ENCODE measurements around the gene CNTN4.

Gene CNTN4

DNA sequence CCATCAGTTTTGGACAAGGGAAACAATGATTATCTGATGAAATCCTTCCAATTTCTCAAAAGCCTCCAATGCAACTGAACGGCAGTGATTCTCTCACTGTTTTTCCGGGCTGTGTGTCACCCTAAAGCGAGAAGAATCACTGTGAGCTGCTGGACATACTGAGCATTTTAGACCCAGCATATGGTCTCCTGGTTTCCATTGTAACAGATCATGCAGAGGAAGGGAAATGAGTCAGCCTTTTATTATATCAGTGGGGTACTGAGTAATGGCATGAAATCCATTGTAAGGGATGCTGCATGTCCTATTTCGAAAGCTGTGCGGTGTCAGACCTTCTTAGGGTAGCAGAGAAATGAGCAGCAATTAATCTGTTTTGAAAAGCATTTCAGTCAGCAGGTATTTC lies 724.4 kb downstream of the CNTN4 start:
- no peak for DNase-seq

- no peak for DNase-seq
Measured at GRCh38 chr3:2823437-2824211, 725.0 kb downstream of the CNTN4 start.

GRCh38 chr3:2826036-2826435 lies 727.4 kb downstream of the CNTN4 start:
- DNase-seq = no peak

GRCh38 chr3:2826453-2826852 lies 727.8 kb downstream of the CNTN4 start:
- DNase-seq = no peak

DNA sequence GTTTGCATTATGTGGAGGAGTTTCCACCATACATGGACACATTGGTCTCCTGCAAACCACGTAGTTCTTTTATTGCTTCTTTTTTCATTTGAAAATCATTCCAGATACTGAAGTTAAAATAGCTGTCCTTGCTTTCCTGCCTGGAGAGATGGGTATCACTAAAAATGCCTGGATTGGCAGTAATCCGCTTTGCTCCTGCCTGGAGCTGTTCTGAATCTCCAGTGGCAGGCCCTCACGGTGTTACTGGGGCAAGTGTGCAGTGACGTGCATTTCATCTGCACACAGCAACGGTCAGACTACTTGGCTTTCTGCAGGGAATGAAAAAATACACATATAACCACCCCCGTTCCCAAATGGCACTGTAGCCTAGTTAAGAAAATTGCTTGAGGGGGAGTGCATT lies 738.6 kb downstream of the CNTN4 start:
- no peak for DNase-seq

- DNase-seq = no peak
Measured at GRCh38 chr3:2837910-2838309, 739.2 kb downstream of the CNTN4 start.

GRCh38 chr3:2838546-2839157 lies 740.0 kb downstream of the CNTN4 start:
- no peak for DNase-seq

- DNase-seq = no peak
Measured at GRCh38 chr3:2839876-2840275, 741.2 kb downstream of the CNTN4 start.

DNA sequence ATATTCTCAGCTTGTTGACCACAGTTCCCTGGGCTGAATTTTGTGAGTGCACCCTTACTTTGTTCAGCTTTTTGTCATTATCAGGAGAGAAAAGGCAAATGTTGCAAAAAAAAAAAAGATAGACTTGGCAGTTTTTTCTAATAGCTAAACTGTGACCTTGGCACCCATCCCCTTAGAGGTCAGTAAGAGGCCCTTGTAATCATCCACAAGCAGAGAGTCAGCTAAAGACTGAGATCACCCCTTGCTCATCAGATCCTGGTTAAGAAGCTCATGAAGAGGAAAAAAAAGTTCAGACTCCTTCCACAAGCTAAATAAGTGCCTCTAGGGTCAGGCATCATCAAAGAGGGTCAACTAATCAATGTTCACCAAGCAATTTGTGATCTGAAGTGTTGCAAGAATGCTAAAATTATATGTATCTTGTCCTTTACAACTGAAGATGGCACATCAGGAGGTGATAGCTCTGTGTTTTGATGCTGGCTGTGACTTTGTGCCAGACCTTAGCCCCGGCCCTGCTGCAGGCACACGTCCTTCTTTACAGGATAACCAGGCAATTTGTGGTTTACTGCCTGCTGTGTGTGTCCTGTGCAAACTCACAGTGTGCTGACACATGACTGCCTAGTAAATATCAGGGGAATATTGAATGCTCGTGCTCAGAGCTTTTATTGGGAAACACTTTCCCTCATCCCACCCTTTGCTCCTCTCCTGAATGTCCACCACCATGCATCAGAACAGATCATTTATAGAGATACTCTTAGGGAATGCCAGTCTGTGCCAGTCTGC lies 748.6 kb downstream of the CNTN4 start:
- DNase-seq = no peak

DNA sequence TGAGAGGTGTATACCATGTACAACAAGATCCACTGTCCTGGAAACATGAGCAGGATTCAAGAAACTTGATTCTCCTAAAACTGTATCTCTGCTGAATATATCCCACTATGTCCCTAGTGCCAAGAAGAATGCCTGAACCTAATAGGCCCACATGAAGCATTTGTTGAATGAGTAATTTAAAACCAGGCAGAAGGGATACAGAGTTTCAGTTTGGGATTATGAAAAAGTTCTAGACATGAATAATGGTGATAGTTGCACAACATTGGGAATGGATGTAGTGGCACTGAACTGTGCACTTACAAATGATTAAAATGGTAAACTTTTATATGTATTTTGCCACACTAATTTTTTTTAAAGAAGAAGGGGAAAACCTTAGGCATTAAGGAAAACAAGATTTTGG lies 750.4 kb downstream of the CNTN4 start:
- no peak for DNase-seq

DNA sequence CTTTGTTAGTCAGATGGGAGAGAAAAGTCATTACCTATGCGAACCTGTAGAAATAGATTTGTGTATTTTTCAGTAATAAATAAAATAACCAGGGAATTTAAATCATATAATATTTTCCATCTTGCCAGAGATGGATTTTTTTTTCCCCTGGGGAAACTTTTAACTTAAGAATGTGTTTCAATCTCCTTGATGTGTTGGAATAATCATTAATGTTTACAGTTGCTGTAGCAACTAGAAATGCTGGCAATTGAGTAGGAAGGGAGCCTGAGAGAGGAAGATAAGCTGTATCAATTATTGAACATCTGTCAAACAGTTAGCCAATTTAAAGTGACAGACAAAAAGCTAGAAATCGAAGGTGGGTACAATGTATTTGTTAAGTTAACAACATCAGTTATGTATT lies 752.0 kb downstream of the CNTN4 start:
- DNase-seq = no peak

GRCh38 chr3:2851361-2851760 lies 752.7 kb downstream of the CNTN4 start:
- no peak for DNase-seq

GRCh38 chr3:2851835-2852234 lies 753.2 kb downstream of the CNTN4 start:
- no peak for DNase-seq

DNA sequence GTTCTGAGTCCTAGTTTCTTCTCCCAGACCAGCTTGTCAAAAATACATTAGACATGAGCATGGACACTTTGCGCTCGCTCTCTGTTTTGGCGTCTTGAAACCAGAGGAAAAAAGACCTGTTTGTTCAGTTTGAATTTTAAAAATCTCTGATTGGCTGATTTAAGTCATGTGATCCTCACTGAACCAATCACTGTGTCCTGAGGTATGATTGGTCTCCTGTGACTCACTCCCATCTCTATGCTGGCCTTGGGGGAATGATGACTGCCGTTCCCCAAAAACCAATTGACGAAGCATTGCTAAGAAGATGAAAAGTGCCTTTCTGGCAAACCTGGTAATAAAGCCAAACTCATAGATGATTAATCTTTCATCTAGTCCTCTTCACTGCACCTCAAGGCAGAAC lies 755.0 kb downstream of the CNTN4 start:
- no peak for DNase-seq

- DNase-seq = no peak
Measured at GRCh38 chr3:2856138-2857133, 757.8 kb downstream of the CNTN4 start.

GRCh38 chr3:2860626-2861025 lies 762.0 kb downstream of the CNTN4 start:
- no peak for DNase-seq

DNA sequence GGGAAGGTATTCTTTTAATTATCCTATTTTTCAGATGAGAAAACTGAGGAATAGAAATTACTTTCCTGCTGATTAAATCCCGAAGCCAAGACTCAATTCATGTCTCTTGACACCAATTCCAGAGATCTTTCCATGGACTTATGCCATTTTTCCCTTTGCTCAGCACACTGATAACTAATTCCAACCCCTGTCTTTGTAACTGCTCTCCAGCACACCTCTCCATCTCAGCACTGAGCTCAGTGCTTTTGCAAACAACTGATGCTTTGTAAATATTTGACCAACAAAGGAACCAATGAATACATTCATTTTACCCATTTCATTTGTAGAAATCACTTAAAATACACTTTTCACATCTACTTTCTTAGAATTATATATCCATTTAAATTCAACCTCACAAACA lies 762.5 kb downstream of the CNTN4 start:
- DNase-seq = no peak

DNA sequence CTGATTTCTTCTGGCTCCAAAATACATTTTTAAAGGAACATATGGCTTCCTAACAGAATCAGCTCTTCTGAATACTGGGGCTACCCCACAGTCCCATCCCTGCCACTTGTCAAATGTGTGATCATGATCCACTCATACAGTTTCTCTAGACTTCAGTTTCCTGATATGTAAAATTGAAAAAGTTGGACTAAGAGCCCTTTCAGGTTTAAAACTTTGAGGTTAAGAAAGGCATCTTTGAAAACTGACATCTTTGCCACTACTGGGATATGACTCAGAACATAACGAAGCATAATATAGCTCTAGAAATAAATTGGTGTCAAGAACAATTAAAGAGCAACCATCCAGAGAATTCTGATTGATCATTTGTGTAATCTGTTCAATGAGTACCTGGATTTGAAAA lies 763.3 kb downstream of the CNTN4 start:
- DNase-seq = no peak

DNA sequence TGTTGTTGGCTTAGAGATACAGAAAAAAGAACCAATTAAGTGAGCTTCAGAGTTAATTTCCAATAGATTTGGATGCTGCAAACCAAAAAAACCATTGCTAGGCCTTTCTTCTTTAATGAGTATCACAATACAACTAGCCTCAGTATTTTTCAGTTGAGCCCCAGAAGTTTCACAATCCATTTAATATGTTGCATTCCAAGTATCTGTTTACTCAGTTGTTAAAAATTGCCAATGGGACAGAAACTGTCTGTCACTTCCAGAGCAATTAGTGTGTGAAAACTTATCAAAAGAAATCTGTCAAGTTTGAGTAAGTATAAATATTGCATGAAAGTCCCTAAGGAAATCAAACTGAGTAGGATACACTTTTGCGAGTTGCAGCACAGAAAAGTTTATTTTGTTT lies 763.7 kb downstream of the CNTN4 start:
- DNase-seq = no peak

DNA sequence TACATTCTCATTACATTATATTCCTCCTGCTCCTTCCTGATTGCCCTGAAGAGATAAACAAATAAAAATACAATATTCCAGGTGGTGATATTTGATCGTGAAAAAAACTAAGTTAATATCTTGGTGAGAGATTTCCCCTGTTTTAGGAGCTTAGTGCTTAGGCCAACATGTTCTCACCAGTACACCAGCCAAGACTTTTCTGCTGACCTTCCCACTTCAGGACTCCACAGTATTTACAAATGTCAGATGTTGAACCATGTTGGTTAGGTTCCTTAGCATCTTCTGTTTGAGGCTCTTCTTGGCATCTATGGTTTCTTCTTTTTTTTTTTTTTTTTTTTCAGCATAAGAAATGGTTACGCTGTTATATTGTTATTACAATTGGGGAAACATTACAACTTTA lies 764.5 kb downstream of the CNTN4 start:
- no peak for DNase-seq

DNA sequence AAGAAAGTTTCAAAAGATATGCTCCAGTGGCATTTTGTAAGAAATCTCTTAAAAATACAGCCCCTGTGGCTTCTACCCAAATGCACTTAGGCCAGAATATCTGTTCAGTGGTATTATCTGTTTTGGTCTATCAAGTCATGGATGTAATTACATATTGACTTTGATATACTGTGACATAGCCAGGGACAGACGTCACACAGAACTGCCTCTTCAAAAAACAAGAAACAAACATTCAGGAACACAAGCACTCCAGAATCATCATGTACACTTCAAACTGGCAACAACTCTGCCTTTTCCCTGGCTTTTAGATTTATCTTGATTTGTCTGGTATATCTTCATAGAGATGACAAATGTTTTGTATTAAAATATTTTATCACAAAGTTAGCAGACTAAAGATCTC lies 771.2 kb downstream of the CNTN4 start:
- DNase-seq = no peak

- DNase-seq = no peak
Measured at GRCh38 chr3:2870724-2871333, 772.2 kb downstream of the CNTN4 start.
